HS-5 (cell line): ENCODE measurements around the gene C19orf25.
"Not testable (repeated sequence)": the region's sequence is repeated elsewhere in the genome, so short reads cannot be mapped to it uniquely, and the experiment has no call there.

Experiments used
- DNase-seq: peaks from one replicate; pipeline ENCODE4 v3.0.0-alpha.2; 2012; ENCODE audit warnings: low read depth

Gene C19orf25

GRCh38 chr19:1449467-1450442, 29.3 kb downstream of the C19orf25 start, which contains the start of gene APC2:
APC2 (plus strand) TSS chr19:1450121; CDS start chr19:1453002, 2,881 bp downstream.
- no peak for DNase-seq

GRCh38 chr19:1447944-1448343, 31.1 kb downstream of the C19orf25 start:
- DNase-seq: no peak

- no peak for DNase-seq
Measured at GRCh38 chr19:1447504-1447903, 31.5 kb downstream of the C19orf25 start.

GRCh38 chr19:1446713-1447481, 32.1 kb downstream of the C19orf25 start:
- no peak for DNase-seq

GRCh38 chr19:1445932-1446712, 32.9 kb downstream of the C19orf25 start:
- DNase-seq: no peak

- no peak for DNase-seq
Measured at GRCh38 chr19:1445185-1445931, 33.7 kb downstream of the C19orf25 start.

- no peak for DNase-seq
Measured at GRCh38 chr19:1441677-1442438, 37.2 kb downstream of the C19orf25 start.

GRCh38 chr19:1441022-1441426, 38.0 kb downstream of the C19orf25 start:
- DNase-seq: no peak

- DNase-seq: no peak
Measured at GRCh38 chr19:1440418-1440801, 38.6 kb downstream of the C19orf25 start.

- DNase-seq: not testable (repeated sequence)
Measured at GRCh38 chr19:1439525-1440417, 39.2 kb downstream of the C19orf25 start.

- no peak for DNase-seq
Measured at GRCh38 chr19:1438933-1439354, 40.1 kb downstream of the C19orf25 start.

GRCh38 chr19:1438035-1438932, 40.7 kb downstream of the C19orf25 start, which contains the start of gene RPS15:
RPS15 (plus strand) TSS chr19:1438396; CDS start chr19:1438426, 30 bp downstream.
- DNase-seq: peak; percentile 68

GRCh38 chr19:1437609-1438008, 41.4 kb downstream of the C19orf25 start:
- DNase-seq: no peak

- no peak for DNase-seq
Measured at GRCh38 chr19:1435378-1435989, 43.5 kb downstream of the C19orf25 start.

GRCh38 chr19:1434577-1435060, 44.4 kb downstream of the C19orf25 start:
- DNase-seq: no peak

GRCh38 chr19:1434040-1434366, 45.0 kb downstream of the C19orf25 start:
- no peak for DNase-seq

GRCh38 chr19:1433119-1434039, 45.6 kb downstream of the C19orf25 start:
- no peak for DNase-seq
